Measurements from ENCODE around the gene NKAIN4.

NKAIN4 gene

DNA sequence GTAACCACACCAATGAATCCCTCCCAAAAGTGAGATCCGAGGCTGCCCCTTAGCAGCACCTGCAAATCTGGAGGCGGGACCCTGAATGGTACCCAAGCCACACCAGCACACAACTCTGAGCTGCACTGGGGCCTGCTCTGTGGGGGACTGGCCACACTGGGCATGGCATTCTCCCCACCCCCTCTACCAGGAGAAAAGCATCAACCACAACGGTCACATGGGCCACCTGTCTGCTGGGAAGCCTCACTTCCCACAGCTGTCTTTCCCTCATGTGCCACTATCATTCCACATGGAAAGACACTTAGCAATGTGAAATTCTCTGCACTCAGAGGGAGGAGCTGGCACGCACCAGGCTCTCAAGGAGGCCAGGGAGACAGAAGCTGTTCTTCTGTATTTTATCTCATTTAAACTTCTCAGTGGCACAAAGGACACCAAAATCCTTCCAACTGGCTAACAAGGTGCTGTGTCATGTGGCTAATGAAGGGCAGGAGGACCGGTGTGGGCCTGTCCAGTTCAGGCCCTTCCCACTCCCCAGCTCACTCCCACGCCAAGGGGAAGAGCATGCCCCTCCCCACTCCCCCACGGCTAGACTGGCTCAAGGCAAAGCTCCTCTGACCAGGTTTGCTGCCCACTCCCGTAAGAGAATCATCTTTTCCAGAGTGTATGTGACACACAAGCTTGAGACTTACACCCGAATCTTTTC lies 57.3 kb downstream of the NKAIN4 start:
- peaks cover 43% of the 10 kb centered on the region for H3K36me3 ChIP-seq (replicated peaks)
- H3K9me3 ChIP-seq: no peaks in the 10 kb centered on the region
- no peak overlapping the region for H3K4me3 ChIP-seq
- in situ Hi-C loops (cut with MboI; ENCODE audit: low sequenced_read_pairs): no loop called here
- DNase-seq (ENCODE audit: low spot score in 2 of 2): no peak
- no peaks in the 10 kb centered on the region for H3K27me3 ChIP-seq (ENCODE audit: low read depth)
- H3K4me1 ChIP-seq: no peaks in the 10 kb centered on the region

DNA sequence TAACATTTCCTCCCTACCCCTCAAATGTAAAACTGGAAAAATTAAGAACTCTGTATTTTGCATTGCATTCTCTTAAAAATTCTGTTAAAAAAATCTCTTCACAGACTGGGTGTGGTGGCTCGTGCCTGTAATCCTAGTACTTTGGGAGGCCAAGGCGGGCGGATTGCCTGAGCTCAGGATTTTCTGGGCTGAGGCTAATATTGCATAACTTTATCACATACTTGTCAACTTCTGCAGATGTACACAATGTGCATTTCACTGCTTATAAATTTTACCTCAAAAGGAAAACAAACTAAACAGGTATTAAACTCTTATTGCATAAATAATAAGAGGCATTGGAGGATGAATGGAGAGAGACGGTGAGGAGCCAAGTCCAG lies 59.5 kb downstream of the NKAIN4 start:
- Histone ChIP-seq H3K36me3 (replicated peaks) (peaks cover 26% of the 10 kb centered on the region), H3K27me3 (ENCODE audit: low read depth) (no peaks in the 10 kb centered on the region), H3K9me3 (no peaks in the 10 kb centered on the region), H3K4me1 (no peaks in the 10 kb centered on the region), H3K4me3 (no peak overlapping the region)
- no peak for DNase-seq (ENCODE audit: low spot score in 2 of 2)
- in situ Hi-C loops (cut with MboI; ENCODE audit: low sequenced_read_pairs): no loop called here

- Histone ChIP-seq H3K36me3 (replicated peaks) (peaks cover 26% of the 10 kb centered on the region), H3K4me1 (no peaks in the 10 kb centered on the region), H3K4me3 (no peak overlapping the region), H3K27me3 (ENCODE audit: low read depth) (no peaks in the 10 kb centered on the region), H3K9me3 (no peaks in the 10 kb centered on the region)
- DNase-seq (ENCODE audit: low spot score in 2 of 2): no peak
- in situ Hi-C loops (cut with MboI; ENCODE audit: low sequenced_read_pairs): no loop called here
These were observed 60.1 kb downstream of the NKAIN4 start for GRCh38 chr20:63194007-63194796.

DNA sequence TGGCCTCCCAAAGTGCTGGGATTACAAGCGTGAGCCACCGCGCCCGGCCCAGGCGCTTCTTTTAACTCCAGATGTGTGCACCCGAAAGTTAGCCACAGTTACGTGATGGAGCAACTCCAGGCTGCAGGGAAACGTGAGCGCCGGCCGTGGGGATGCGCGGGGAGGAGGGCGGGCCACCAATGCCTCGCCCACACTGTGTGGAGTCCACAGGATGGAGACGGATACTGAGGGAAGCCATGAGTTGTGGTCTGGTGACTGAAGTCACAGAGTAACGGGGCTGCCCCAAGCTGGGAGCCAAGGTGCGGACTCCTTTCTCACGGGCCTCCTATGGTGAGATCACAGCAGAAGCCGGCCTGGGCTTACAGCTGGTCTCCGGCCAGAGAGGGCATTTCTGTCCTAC lies 61.5 kb downstream of the NKAIN4 start:
- no peak for DNase-seq (ENCODE audit: low spot score in 2 of 2)
- Histone ChIP-seq H3K9me3 (no peaks in the 10 kb centered on the region), H3K4me1 (no peaks in the 10 kb centered on the region), H3K36me3 (replicated peaks) (peaks cover 23% of the 10 kb centered on the region), H3K27me3 (ENCODE audit: low read depth) (no peaks in the 10 kb centered on the region), H3K4me3 (no peak overlapping the region)
- in situ Hi-C loops (cut with MboI; ENCODE audit: low sequenced_read_pairs): no loop called here

DNA sequence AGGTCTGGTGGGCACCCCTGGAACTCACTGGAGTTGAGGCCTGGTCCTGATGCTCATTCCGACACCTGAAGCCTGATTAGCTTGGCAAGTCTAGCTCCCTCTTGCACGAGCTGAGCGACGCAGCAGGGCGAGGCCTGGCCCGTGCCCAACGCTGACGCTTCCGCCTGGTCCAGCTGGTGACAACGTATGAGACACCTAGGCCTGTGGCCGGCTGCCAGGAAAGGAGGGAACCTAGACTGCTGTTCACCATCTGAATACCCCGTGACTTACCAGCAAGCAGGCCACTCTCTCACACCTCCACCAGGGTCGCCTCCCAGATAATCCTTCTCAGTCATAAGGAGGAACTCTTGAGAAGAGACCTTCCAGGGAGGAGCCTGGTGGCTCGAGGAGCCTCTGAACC lies 62.9 kb downstream of the NKAIN4 start:
- no peaks in the 10 kb centered on the region for H3K27me3 ChIP-seq (ENCODE audit: low read depth)
- H3K36me3 ChIP-seq (replicated peaks): peaks cover 12% of the 10 kb centered on the region
- no peak overlapping the region for H3K4me3 ChIP-seq
- no peaks in the 10 kb centered on the region for H3K4me1 ChIP-seq
- in situ Hi-C loops (cut with MboI; ENCODE audit: low sequenced_read_pairs): no loop called here
- no peak for DNase-seq (ENCODE audit: low spot score in 2 of 2)
- no peaks in the 10 kb centered on the region for H3K9me3 ChIP-seq

DNA sequence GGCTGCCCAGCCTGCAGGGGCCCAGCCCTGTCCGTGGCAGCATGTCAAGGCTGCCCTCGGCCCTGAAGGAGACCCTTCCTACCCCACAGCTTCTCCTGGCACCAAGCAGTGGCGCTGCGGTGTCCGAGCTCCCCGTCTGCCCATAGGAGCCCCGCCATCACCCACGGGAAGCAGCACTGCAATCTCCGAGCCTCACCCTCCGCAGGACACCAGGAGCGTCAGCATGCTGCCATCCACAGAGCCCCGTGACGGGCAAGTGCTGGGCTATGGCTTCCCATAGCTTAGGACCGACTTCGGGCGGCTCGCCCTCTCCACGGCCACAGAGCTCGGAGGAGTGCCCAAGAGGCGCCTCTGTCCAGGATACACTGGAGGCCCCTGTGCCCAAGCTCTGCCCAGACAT lies 63.4 kb downstream of the NKAIN4 start:
- no peaks in the 10 kb centered on the region for H3K27me3 ChIP-seq (ENCODE audit: low read depth)
- H3K4me3 ChIP-seq: no peak overlapping the region
- in situ Hi-C loops (cut with MboI; ENCODE audit: low sequenced_read_pairs): no loop called here
- no peaks in the 10 kb centered on the region for H3K9me3 ChIP-seq
- peaks cover 9% of the 10 kb centered on the region for H3K36me3 ChIP-seq (replicated peaks)
- DNase-seq (ENCODE audit: low spot score in 2 of 2): no peak
- H3K4me1 ChIP-seq: no peaks in the 10 kb centered on the region

Data from HAP-1 (cell line).